HG03196 (cell line): Measurements from ENCODE around the gene GALNT18.
A peak's percentile ranks its signal among the peaks of the same experiment; 100 is the strongest.

Experiments used
- ATAC-seq: cut with Tn5 transposase; IDR thresholded peaks from one replicate; pipeline ENCODE4 v1.9.1; 2021; ENCODE audit not compliant: unreplicated experiment

Gene GALNT18

DNA sequence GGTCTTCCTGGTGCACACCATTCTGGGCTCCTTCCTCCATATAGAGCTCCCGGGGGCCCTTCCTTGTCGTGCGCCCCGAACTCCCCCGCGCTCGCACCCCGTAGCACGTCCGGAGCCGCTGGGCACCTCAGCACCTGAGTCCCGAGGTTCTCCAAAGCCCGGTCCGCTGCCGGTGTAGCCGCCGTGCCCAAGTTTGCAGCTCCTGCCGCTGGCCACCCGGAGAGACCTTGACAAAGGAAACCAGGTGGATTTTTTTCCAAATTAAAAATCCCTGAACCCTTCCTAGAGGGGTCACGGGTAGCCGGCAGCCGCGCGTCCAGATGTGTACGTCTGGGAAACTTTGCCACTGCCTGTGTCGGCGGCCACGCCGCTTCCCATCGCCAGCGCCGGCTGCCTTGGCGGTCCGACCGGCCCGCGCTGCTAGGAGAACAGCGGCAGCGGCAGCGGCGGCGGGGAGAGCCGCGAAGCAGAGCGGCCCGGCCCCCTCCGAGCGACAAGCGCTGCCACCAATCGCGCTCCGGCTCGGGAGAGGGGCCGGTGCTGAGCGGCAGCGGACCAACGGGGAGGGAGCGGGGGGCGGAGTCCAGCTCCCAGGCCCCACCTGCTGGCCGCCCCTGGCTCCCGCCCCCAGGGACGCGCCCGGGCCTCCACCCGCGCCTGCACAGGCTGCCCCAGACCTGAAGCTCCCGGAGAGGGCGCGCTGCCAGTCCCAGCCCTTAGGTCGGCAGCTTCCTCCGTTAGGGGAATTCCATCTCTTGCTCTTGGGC, at the start of gene GALNT18:
GALNT18 (minus strand) TSS at position 433 of the 767 bp plus-strand sequence.
- peak; percentile 88 for ATAC-seq

DNA sequence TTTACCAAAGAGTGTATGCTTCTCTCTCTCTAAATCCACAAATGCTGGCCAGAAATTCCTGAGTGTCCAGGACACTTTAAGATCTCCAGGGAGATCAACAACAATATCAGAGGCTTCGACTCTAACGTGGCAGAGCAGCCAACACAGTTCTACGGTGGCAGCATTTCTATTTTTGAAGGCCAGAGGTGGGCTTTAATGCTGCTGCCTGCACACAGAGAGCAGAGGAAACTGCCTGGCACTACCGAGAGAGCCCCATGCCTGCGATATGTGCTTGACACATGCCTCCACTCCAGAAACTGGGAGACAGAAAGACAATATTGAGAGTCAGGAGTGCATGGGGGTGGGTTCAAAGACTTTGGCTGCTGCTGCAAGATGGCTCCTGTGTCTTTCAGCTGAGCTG, 48.8 kb upstream of the GALNT18 start:
- ATAC-seq, result no peak

DNA sequence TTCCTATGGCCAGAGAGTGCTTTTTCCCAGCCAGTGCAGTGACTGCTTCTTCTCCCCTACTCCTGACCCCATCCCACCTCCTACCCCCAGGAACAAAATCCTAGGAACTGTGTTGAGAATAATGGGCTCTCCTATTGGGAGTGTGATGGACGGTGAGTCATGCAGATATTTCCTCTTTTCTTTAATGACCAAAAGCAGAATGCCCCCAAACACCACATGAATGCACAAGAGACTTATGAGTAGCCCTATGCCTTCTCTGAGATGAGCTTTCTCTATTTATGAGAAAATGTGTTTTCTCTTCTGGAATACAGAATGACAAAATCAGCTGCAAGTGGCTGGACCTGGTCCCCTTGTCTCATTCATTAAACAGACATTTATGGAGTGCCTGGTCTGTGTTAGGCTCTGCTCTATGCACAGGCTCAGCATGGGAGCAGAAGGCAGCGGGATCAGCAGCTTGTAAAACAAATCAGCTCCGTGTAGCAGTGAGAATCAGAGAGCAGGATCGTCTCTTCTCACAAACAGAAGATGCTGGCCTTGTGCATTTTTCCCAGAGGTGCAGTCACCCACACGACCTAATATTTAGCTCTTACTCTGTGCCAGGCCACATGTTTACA, 47.5 kb upstream of the GALNT18 start:
- ATAC-seq, result no peak

DNA sequence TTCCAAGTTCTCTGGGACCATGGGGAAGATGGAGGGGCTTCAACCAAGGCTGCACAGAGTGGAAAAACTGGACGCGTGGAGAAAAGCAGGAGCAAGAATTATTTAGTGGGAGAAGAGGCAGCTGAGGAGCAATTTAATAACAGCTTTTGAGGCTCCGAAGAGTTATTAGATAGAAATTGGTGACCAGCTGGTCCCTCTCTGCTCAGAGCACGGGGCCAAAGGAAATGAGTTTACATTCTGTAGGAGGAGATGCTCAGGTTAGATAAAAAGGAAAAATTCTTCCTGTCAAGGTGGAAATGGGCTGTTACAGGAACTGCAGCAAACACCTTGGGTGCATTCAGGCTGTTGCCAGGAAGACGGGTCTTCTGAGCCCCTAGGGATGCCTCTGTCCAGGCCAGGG, 47.0 kb upstream of the GALNT18 start:
- ATAC-seq, result no peak

DNA sequence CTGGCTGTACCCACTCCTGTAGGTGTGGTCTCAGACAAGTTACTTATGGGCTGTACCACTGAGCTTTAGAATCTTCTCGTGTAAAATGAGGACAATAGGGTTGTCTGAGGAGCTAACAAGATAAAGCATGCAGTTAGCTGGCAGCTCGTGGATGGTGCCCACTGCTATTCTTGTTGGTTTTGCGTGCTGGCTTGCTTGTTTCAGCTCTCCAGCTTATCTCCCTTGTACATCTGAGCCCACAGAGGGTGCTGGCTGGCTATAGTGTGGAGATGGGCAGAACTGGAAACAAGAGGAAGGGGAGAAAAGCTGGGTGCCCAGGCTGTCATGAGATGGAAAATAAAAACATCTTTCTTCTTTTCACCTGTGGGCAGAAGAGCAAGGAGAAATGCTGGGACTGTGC, 46.5 kb upstream of the GALNT18 start:
- ATAC-seq, result no peak

DNA sequence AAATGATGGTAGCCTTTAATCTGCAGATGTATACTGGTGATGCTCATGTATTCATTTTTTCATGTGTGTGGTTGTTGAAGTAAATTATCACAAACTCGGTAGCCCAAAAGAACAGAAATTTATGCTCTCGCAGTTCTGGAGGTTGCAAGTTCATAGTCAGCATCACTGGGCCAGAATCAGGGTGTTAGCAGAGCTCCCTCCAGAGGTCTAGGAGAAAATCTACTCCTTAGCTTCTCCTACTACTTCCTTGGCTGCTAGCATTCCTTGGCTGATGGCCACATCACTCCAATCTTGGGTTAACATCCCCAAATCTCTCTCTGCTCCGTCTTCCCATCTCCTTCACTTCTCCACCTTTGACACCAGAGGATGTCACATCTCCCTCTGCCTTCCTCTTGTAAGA, 45.3 kb upstream of the GALNT18 start:
- ATAC-seq, result no peak

DNA sequence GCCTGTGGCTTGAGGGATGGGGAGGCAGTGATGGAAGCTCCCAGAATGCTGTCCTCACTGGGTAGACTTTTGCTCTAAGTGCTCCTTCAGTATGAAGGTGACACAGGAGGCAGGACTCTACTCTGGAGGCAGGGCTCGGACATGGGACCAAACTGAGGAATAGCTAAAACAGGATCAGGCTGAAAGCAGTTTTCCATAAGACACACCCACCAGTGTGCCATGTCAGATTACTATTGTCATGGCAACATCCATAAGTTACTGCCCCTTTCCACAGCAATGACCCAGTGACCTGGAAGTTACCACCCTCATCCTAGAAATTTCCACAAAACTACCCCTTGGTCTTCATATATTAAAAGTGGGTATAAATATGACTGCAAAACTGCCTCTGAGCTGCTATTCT, 43.6 kb upstream of the GALNT18 start:
- ATAC-seq, result no peak

DNA sequence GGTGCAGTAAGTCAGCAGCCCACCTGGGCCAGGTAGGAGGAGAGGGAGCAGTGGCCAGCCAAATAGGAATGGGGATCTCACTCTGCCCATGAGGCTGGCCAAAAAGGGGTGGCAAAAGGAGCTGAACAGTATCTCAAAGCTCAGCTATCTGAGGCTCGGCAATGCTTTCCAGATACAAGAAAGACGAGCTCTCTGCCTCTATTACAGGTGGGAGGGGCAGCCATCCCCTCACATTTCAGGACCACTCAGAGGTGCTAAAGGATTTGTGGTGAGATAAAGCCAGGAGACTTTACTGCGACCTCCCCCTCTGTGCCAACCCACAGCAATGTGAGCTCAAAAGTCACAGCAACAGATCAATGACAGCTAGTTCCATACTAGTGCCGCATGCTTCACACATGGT, 42.1 kb upstream of the GALNT18 start:
- no peak for ATAC-seq

DNA sequence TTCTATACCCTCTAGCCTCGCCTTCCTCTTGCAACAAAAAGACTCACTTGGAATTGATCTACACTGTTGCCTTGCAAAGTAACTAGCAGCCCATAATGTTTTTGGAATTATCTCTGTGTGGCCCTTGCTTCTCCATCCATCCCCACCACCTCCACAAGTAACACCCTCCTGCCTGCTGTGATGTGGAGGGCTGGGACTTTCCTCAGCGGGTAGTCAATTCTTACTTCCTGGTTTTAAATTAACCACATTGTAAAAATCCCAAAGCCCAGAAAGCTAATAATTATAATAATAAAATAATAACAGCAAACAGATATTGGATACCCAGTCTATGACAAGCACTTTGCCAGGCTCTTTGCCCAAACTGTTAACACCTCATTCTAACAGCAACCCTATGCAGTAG, 40.8 kb upstream of the GALNT18 start:
- no peak for ATAC-seq

DNA sequence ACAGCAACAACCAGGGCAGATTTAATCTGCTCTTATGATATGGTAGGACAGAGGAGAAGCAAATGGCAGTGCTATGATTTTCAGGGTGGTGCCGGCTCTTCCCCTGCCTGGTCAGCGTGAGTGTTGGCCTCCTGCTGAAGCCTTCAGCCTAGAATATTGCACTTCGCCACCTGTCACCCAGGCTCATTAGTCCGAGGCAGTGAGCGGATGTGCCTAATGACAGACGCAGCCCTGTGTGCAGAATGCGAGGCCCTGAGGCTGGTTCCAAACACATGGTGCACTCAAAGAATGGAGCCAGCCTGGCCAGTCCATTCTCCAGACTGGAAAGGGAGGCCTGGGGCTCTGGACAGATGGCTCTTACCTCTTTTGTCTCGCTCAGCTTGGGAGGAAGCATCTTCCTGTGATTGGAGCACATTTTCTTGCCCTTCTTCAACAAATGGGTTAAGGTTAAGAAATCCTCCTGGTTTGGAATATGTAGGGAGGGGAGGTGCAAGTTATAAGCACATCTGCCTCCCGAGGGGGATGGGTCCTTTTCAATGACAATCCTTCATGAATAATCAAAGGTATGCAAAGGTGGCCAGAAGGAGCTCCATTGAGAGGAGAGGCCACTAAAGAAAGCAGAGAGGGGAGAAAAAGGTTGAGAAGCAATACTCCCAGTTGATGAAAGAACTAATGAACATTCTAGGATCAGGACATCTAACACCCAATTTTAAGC, 39.7 kb upstream of the GALNT18 start:
- ATAC-seq, result no peak

DNA sequence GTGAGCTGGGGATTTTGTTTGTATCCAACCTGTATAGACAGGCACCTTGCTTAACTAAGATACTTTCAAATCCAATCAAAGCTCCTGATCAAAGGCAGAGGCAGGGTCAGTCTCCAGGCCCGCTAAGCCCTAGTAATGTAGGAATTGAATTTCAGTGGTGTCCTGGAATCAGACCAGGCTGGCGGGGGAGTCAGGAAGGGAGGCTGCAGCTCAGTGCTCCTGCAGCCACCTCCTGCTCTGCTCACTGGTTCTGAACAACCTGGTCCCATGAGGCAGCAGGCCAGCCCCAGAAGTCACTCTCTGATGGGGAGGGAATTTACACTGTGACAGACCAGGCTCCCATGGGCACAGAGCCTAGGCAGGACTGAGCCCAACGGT, 38.5 kb upstream of the GALNT18 start:
- ATAC-seq, result no peak

DNA sequence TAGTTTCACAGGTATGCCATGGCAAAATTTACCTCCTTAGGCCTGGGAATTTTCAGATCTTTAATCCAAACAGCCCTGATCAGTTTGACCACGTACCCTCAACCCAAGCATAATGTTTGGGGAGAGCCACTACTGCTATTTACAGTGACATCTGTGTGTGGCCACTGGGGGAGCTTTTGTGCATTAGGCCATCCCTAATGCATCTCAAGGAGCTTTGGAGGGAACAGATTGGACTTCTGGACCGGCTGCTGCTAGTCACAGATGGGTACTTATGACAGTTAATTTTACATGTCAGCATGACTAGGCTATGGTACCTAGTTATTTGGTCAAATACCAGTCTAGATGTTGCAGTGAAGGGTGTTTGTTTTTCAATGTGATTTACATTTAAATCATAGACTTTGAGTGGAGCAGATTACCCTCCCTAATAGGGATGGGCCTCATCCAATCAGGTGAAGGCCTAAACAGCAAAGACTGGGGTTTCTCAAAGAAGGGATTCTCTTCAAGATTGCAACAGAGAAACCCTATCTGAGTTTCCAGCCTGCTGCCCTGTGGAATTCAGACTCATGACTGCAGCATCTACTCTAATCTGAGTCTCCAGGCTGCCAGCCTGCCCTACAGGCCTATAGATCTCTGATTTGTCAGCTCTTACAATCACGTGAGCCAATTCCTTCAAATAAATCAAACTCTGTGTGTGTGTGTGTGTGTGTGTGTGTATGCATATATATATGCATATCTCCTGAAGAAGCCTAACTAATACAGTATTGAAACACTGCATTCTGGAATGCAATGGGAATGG, 38.0 kb upstream of the GALNT18 start:
- ATAC-seq, result no peak

DNA sequence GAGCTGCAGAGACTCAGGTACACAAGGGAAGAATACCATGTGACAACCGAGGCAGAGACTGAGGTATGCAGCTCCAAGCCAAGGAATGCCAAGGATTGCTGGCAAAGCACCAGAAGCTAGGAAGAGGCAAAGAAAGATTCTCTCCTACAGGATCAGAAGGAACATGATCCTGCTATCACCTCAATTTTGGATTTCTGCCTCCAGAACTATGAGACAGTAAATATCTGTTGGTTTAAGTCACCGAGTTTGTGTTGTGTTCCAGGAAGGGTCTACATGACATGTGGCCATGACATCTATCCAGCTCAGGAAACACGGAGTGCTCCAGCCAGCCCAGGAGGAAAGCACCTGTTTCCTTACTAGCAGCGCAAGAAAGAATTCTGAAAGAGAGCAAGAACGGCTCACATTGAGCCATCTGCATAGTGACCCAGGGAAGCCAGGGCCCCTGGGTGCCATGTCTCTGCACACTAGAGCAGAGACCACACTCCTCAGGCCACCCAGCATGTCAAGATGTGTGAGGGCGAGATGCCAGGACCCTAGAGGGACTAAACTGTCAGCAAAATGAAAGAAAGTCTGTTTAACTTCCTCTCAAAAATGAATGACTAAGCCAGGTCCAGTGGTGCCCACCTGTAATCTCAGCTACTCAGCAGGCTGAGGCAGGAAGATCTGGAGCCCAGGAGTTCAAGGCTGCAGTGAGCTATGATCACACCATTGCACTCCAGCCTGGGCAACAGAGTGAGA, 35.6 kb upstream of the GALNT18 start:
- ATAC-seq, result no peak

DNA sequence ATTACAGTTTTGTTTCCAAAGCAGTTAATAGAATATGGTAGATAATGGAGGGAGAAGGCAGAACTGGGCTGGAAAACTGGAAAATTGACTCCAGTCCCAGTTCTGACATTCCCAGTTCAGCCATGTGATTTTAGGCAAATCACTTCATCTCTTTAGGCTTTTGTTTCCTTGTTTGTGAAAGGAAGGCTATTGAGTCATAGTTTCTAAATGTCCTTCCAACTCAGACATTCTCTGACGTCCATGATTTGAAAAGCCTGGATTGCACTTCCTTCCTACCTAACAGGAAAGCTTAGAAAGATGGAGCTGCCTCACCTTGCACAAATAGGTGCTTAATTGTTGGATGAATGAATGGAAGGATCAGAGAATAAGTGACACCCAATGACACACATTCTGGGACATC, 19.8 kb upstream of the GALNT18 start:
- ATAC-seq, result no peak

DNA sequence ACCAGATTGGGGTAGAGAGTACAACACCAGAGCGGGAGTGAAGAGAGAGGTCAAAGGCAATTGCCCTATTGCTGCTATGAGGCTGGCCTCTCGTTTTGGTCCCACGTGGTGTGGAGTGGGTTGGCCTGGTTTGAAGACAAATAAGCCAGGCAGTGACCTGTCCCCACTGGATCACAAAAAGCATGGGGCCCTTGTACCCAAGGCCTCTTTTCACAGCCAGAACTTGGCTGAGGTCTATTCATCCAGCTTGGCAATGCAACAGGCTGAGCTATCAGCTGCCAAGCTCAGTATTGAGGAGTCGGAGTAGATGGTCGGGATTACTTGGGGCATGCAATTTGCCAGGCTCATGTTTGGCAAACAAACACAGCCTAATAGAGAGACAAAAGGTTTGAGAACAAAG, 19.2 kb upstream of the GALNT18 start:
- ATAC-seq, result no peak

DNA sequence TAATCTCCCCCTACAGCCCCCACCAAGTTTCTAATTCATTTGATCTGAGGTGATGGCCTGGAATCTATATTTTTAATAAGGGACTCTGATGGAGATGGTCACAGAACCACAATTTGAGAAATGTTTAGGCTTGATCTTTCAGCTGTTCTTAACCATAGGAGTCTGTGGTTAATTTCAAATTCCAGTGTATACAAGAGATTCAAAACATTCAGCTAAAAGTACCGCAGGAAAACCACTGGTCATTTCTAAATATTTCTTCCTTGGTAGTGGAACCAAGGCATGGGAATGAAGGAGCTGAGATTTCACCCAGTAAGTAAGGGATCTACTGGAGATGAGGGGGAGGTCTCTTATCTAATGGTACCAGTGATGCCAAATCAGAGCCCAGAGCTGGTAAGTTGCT, 18.3 kb upstream of the GALNT18 start:
- no peak for ATAC-seq

DNA sequence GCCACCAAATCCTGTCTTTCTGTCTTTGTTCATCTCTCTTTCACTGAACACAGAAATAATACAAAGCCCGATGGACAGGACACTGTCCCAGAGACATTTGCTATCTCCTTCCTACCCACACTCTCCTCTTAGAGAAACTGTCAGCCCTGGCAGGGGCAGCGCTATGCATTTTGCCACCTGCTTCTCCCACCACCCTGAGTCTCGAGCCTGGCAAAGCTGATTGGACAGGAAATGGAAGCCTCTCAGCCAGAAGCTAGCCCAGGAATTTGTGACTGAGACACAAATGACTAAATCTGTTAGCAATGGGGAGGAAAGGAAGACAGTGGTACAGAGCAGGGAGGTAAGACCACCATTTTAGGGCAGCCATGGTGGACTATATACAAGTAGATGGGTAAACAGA, 14.9 kb upstream of the GALNT18 start:
- no peak for ATAC-seq

DNA sequence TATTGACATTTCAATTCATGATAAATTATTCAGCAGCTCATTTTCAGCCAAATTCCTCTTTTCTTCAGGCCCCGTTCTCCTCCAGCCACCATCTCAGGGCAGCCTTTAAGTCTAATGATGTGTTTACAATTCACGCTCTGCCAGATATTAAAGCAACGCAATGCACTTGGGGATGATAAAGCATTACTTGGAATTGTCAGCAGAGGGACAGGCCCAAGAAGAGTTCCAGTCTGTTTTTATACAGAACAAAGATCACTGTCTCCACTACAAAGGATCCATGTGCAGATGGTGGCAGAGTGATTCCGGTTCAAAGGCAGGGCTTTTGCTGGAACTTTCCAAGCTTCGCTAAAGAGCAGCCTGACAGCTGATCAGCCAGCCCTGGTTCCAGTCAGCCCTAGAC, 13.6 kb upstream of the GALNT18 start:
- ATAC-seq, result no peak

DNA sequence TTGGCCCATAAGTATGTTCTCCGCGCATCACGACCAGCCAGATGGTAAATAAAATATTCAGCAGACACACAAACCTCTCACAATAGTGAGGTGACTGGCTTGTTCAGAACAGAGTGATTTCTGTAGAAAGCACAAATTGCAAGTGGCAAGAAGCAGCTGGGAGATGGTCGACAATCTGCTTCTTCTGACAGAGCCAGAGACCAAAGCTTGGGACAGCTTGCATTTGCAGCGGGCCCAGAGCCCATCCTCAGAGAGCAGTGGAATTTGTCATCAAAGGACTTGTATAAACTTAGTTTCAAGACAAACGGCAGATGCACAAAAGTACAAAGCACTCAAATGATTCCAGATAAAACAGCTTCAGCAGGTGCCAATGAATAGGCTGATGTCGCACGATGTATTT, 7.6 kb upstream of the GALNT18 start:
- ATAC-seq, result no peak

DNA sequence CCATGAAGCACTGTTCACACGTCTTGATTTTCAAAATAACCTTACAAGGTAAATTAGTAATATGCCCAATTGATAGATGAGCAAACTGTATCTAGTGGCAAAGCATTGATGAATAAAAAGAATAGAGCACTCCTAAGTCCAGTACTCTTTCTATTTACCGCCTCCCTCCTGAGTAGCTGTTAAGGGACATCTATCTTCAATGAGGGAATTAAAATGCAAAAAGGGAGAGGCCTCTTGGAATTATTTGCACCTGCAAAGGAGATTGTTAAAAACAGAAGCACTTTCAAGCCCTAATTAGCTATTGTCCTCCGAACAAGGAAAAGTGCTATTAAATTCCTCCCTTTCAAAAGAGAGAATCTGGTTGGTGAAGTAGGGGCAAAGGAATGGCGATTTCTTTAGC, 6.8 kb upstream of the GALNT18 start:
- no peak for ATAC-seq

DNA sequence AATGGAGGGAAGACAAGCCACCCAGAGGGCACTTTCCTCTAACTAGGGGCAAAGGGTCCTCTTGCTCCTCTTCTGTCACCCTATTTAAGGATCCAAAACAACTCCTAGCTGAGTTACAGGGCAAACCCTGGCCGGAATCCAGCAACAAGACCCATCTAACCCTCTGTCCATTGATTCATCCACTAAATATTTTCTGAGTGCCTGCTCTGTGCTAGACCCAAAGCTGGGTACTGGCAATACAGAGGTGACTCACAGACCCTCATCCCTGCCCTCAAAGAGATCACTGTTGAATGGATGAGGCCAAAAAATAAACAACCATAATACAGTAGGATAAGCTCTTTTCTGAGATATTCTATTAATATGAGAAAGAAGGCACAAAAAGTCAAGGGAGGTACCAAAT, 4.3 kb upstream of the GALNT18 start:
- no peak for ATAC-seq
